ENCODE measurements around the gene HPRT1.

Gene HPRT1

GRCh38 chrX:134544513-134545151 lies 84.7 kb downstream of the HPRT1 start:
- DNase-seq: no peak

DNA sequence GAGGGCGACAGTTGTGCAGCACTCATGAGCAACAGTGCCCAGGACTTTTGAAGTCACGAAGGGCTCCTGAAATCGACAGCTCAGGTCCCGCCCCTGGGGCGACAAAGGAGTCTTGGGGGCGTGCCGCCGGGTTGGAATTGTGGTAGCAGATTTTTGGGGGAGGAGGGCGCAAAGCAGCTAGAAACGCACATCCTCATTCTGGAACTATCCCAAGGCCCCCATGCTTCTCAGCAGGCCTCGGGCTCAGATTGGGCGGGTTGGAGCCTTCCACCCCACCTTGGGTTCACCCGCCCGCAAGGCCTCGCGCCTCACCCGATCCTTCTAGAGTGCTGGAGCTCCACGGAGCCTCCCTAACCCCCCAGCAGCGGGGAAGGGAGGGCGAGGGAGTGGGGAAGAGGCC lies 85.5 kb downstream of the HPRT1 start:
- no peak for DNase-seq

DNA sequence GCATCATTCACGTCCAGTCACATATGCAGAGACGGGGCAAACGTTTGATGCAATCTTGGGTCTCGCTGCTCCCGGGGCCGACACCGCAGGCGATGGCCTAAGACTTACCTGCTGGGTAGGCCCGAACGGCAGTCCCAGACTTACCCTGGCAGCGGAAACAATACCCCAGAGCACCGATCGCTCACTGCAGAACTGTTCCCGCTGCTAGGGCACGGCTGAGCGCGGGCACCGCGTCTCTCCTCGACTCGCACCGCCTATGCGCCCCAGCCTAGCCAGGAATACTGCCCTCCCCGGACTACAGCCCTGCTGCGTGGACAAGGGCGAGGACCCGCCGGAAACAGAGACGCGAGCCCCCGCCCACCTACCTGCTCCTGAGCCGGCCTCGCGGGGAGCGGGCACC lies 86.2 kb downstream of the HPRT1 start:
- DNase-seq: no peak

- no peak for DNase-seq
Observed at GRCh38 chrX:134547047-134547679, 87.2 kb downstream of the HPRT1 start.

DNA sequence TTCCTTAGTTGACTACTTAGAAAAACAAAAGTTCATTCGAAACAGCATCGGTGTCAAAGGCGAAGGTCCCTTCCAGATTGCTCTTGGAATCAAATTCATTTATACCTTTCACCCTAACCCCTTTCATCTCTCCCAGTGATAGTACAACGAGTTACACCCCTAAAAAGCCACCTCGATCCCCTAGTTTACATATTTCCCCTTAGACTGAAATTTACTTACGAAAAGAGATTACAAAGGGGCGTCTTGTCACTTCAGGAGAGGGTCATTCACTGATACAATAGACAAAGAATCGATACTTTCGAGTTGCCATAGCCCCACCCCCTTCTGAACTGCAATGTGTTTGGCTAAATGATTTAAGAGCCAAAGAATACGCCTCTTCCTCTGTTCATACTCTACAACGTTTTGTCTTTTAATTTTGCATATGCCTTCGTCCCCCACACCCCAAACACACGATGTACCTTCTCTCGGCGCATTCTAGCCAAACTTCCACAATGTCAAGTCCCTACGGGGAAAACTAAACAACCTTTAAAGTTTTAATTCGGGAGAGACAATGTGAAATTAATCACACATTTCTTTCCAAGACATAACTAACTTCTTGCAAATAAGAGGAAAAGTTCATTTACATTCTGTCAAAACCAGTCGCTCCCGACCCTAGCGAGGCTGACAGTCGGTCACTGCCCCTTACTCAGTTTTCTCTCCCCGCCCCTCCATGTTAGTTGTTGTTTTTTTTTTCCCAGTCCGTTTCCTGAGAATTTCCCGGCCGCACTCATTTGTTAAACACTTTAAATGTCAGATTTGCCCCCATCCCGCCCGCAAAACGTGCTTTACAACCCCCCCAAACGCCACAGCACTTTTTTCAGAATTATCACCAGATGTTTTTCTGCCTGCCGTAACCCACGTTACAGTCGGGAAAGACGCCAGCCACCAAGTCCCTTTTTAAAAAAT lies 88.6 kb downstream of the HPRT1 start:
- no peak for DNase-seq
